Measurements from ENCODE around the gene RHEBL1. TPM values are rescaled to one million over a fixed set of nuclear protein-coding genes. Genes with fewer than 3 reads are reported as not detected.

RHEBL1 gene
- total and polyA plus RNA-seq, 2 of the 4 experiments (the other 2 are of a cell fraction): 0.62 to 0.72 TPM

GRCh38 chr12:49023812-49024211 lies 46.0 kb downstream of the RHEBL1 start:
- Histone ChIP-seq H2AFZ (replicated peaks; ENCODE audit: low read length, poor library complexity) (no peak overlapping the region), H3K27ac (ENCODE audit: insufficient read depth, low read length) (no peak overlapping the region), H2BK20ac (ENCODE audit: low read depth, low read length) (no peak overlapping the region), H2AK9ac (replicated peaks; ENCODE audit: low read depth, low read length, poor library complexity) (no peak overlapping the region), H3K9me1 (ENCODE audit: insufficient read depth, low read length) (no peaks in the 10 kb centered on the region), H3K4ac (ENCODE audit: low read depth, low read length) (no peak overlapping the region), H3K36me3 (ENCODE audit: control insufficient read depth, insufficient read depth, low read length) (peaks cover 68% of the 10 kb centered on the region), H4K8ac (ENCODE audit: low read depth in 2 of 2, low read length in 2 of 2) (no peak overlapping the region), H2BK5ac (ENCODE audit: low read depth, low read length, poor library complexity, severe bottlenecking) (no peak overlapping the region), H3K9me3 (ENCODE audit: control insufficient read depth, insufficient read depth, low read length) (no peaks in the 10 kb centered on the region), H3K23ac (ENCODE audit: low read depth, low read length) (no peak overlapping the region), H3K18ac (ENCODE audit: low read depth, low read length) (no peak overlapping the region), H4K5ac (ENCODE audit: low read depth, low read length) (no peak overlapping the region), H3K27me3 (ENCODE audit: control insufficient read depth, insufficient read depth, low read length) (no peaks in the 10 kb centered on the region), H3K9ac (ENCODE audit: low read depth, low read length) (no peak overlapping the region), H4K91ac (ENCODE audit: insufficient read depth, low read depth, low read length) (no peak overlapping the region), H4K20me1 (ENCODE audit: insufficient read depth, low read length) (peaks cover 6% of the 10 kb centered on the region; the same call in 1 of the 2 replicates), H3K4me2 (ENCODE audit: low read depth, low read length) (no peak overlapping the region), H3K56ac (ENCODE audit: extremely low read depth, insufficient read depth, low read length) (no peak overlapping the region), H3K14ac (replicated peaks; ENCODE audit: low read depth, low read length) (no peak overlapping the region), H3K4me1 (ENCODE audit: control insufficient read depth, insufficient read depth, low read length) (peaks cover 3% of the 10 kb centered on the region; the same call in 1 of the 2 replicates), H3K79me1 (ENCODE audit: low read depth in 1 of 2, low read length in 2 of 2) (peaks cover 22 to 36% of the 10 kb centered on the region in 2 experiments), H3K4me3 (ENCODE audit: insufficient read depth, low read depth, low read length) (no peak overlapping the region), H2AK5ac (ENCODE audit: low read depth, low read length) (no peak overlapping the region), H2BK15ac (ENCODE audit: low read depth, low read length) (no peak overlapping the region), H2BK120ac (ENCODE audit: low read depth, low read length) (no peak overlapping the region)
- WGBS, 2 experiments (ENCODE audit: extremely low coverage in 2 of 2, insufficient read length in 1 of 2): no CpG with 5 or more reads among the region's 2 CpGs
- in situ Hi-C loops (cut with MboI; ENCODE audit: low sequenced_read_pairs): no loop called here
- ChIA-PET POLR2A (ENCODE audit: unreplicated experiment) (no interaction called here), CTCF (no interaction called here)
- DNase-seq (no peak), ATAC-seq (ENCODE audit: low read depth) (no peak)
- no TSS peak for BruUV-seq (replicated peaks)
- dilution Hi-C loops (cut with HindIII; ENCODE audit: low sequenced_read_pairs, unreplicated experiment): no loop called here
- intact Hi-C loops (cut with micrococcal nuclease): no loop called here
- no peak for TF ChIP-seq RCOR1 (IDR thresholded peaks at IDR 0.05; ENCODE audit: insufficient replicate concordance, low read length)
- no peak for TF ChIP-seq USF2 (IDR thresholded peaks at IDR 0.05; ENCODE audit: low read depth, low read length)
- no peak for TF ChIP-seq CEBPB (IDR thresholded peaks at IDR 0.05; ENCODE audit: low read depth, low read length)
- no peak for TF ChIP-seq CHD1 (IDR thresholded peaks at IDR 0.05; ENCODE audit: low read depth, low read length)
- TF ChIP-seq BHLHE40 (IDR thresholded peaks at IDR 0.05; ENCODE audit: low read depth, low read length): no peak
- no peak for TF ChIP-seq MAZ (IDR thresholded peaks at IDR 0.05; ENCODE audit: borderline replicate concordance, low read depth, low read length)

Measured in IMR-90 (cell line).